ACC112 (cell line): Measurements from ENCODE around the gene NOC3L.
"Not testable (repeated sequence)": the region's sequence is repeated elsewhere in the genome, so short reads cannot be mapped to it uniquely, and the experiment has no call there.

Experiments used
- H2AFZ ChIP-seq: fragments of 200-600 bp; sonication (generic); one replicate; pipeline ENCODE4 v1.6.0; 2017; ENCODE audit warnings: antibody characterized with exemption, low read length; ENCODE audit not compliant: unreplicated experiment
- H3K27ac ChIP-seq: fragments of 200-600 bp; sonication (generic); 2 replicates; pipeline ENCODE4 v1.5.1; 2014; ENCODE audit warnings: low read depth, mild to moderate bottlenecking, antibody characterized with exemption, low read length, moderate library complexity
- H3K27me3 ChIP-seq: fragments of 200-600 bp; sonication (generic); 2 replicates; pipeline ENCODE4 v1.6.1; 2014; ENCODE audit warnings: mild to moderate bottlenecking, antibody characterized with exemption, low read length, moderate library complexity, mixed read lengths; ENCODE audit not compliant: insufficient read depth
- H3K36me3 ChIP-seq: fragments of 200-600 bp; sonication (generic); 2 replicates; pipeline ENCODE4 v1.6.1; 2016; ENCODE audit warnings: mild to moderate bottlenecking, antibody characterized with exemption, low read length, moderate library complexity, mixed read lengths; ENCODE audit not compliant: insufficient read depth
- H3K4me1 ChIP-seq: fragments of 200-600 bp; sonication (generic); one replicate; pipeline ENCODE4 v1.6.1; 2016; ENCODE audit warnings: low read length, mixed read lengths; ENCODE audit not compliant: insufficient read depth, unreplicated experiment, control insufficient read depth
- H3K4me3 ChIP-seq: fragments of 200-600 bp; sonication (generic); 2 replicates; pipeline ENCODE4 v1.5.1; 2014; ENCODE audit warnings: mild to moderate bottlenecking, low read depth, low read length
- H3K79me2 ChIP-seq: fragments of 200-600 bp; sonication (generic); one replicate; pipeline ENCODE4 v1.6.0; 2016; ENCODE audit warnings: low read length; ENCODE audit not compliant: control insufficient read depth, unreplicated experiment, insufficient read depth

Gene NOC3L

DNA sequence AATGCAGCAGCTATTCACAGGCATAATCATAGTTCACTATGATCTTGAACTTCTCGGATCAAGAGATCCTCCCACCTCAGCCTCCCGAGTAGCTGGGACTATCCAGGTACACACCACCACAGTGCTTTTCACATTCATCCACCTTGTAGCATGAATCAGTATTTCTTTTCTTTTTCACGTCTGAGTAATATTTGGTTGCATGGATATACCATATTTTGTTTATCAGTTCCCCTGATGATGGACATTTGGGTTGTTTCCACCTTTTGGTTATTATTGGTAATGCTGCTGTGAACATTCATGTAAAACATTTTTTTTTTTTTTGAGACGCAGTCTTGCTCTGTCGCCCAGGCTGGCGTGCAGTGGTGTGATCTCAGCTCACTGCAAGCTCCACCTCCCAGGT lies 36.0 kb upstream of the NOC3L start:
- H2AFZ ChIP-seq = no peak overlapping the region
- peaks cover 2% of the 10 kb centered on the region for H3K79me2 ChIP-seq
- H3K36me3 ChIP-seq = no peaks in the 10 kb centered on the region
- no peak overlapping the region for H3K4me3 ChIP-seq
- no peaks in the 10 kb centered on the region for H3K27me3 ChIP-seq
- H3K27ac ChIP-seq = no peak overlapping the region
- peaks cover 13% of the 10 kb centered on the region for H3K4me1 ChIP-seq

DNA sequence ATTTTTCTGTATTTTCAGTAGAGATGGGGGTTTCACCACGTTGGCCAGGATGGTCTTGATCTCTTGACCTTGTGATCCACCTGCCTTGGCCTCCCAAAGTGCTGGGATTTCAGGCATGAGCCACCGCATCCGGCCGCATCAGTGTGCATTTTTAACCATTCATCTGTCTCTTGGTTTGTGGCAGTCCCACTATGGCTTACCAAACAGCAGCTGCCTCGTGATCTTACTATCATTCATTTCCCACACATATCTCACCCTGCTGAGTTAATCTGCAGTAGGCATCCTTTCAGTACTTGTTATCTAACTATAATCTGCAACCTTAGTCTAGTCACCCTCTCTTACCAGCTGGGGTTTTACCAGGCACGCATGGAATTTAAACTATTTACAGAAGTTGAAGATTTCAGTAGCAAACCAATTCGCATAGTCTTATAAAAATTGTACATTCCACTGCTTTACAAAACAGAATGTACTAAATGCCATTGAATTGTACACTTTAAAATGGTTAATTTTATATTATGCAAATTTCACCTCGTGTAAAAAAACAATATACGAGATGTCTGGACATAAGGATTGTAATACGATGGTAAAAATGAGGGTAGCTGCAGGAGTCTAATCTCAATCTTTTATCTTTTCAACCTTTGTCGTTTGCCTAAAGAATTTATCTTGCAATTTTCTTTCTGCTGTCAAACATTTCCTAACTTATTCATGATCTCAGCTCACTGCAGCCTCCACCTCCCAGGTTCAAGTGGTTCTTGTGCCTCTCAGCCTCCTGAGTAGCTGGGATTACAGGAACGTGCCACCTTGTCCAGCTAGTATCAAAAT lies 35.0 kb upstream of the NOC3L start:
- H3K4me3 ChIP-seq = 0 out of 2 replicates have a peak overlapping the region, but pooled peaks have one; percentile 9
- H2AFZ ChIP-seq = peak overlapping the region; percentile 1
- H3K4me1 ChIP-seq = peaks cover 13% of the 10 kb centered on the region
- H3K27ac ChIP-seq = no peak overlapping the region
- no peaks in the 10 kb centered on the region for H3K36me3 ChIP-seq
- no peaks in the 10 kb centered on the region for H3K27me3 ChIP-seq
- H3K79me2 ChIP-seq = no peaks in the 10 kb centered on the region

DNA sequence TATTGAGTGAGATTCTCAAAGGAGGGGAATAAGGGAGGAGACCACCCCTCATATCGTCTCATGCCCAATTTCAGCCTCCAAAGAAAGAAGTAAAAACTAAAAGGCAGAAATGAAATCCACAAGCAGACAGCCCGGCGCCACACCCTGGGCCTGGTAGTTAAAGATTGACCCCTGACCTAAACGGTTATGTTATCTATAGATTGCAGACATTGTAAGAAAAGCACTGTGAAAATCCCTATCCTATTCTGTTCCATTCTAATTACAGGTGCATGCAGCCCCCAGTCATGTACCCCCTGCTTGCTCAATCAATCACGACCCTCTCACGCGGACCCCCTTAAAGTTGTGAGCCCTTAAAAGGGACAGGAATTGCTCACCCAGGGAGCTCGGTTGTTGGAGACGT lies 29.4 kb upstream of the NOC3L start:
- H3K27me3 ChIP-seq, H3K27ac ChIP-seq, H3K36me3 ChIP-seq, H3K79me2 ChIP-seq, H2AFZ ChIP-seq, H3K4me3 ChIP-seq, H3K4me1 ChIP-seq: not testable (repeated sequence)

DNA sequence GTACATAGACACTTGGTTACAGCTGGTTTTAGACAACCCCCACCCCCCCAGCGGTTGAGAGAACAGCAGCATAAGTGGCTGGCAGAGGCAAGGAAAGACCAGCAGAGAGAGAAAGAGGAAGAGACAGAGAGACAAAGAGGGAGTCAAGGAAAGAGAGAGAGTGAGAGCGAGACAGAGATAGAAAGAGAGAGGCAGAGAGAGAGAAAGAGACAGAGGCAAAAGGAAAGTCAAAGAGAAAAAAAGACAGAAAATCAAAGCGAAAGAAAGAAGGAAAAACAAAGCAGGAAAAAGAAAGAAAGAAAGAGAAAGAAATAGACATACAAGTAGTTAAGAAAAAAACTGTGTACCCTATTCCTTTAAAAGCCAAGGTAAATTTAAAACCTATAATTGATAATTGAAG lies 23.0 kb upstream of the NOC3L start:
- H2AFZ ChIP-seq = peak overlapping the region; percentile 48
- H3K27me3 ChIP-seq, H3K27ac ChIP-seq, H3K79me2 ChIP-seq, H3K36me3 ChIP-seq, H3K4me1 ChIP-seq, H3K4me3 ChIP-seq: not testable (repeated sequence)

DNA sequence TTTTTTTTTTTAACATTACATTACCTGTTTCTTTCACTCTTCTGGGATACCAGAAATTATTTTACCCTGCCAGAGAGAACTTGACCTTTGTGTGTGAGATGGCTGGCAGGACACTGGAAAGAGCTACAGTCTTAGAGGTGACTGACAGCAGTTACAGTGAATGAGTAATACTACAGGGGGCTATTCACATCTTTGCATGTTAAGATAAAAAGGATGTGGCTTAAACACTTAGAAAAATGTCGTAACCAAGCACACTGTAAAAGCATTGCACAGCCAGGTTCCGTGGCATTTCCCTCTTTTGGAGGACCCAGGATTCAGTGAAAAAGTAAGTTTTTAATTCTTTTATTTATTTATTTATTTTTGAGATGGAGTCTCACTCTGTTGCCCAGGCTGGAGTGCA lies 20.8 kb upstream of the NOC3L start:
- H2AFZ ChIP-seq = no peak overlapping the region

DNA sequence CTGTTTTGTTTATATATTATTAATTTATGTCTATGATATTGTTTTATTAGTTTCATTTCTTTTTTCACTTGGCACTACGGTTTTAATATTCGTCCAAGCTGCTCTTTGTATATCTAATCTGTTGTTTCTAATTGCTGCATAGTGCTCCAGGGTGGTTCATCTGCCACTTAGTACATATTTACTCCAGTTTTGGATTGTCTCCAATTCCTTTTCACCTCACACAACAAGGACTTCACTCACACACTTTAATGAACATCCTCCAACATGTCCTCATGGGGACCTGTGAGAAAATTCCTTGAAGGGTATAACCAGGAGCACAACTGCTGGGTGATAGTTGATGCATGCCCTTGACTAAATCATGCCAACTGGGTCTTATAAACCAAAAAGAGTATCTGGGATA lies 14.1 kb upstream of the NOC3L start:
- no peaks in the 10 kb centered on the region for H3K36me3 ChIP-seq
- no peak overlapping the region for H3K27ac ChIP-seq
- no peak overlapping the region for H2AFZ ChIP-seq
- no peak overlapping the region for H3K4me3 ChIP-seq
- H3K79me2 ChIP-seq = no peaks in the 10 kb centered on the region
- H3K27me3 ChIP-seq = no peaks in the 10 kb centered on the region
- H3K4me1 ChIP-seq = peaks cover 7% of the 10 kb centered on the region

More for the DNA sequence above, 20.8 kb upstream of the NOC3L start:
- Histone ChIP-seq H3K4me1 (peaks cover 7% of the 10 kb centered on the region), H3K36me3 (no peaks in the 10 kb centered on the region), H3K27me3 (no peaks in the 10 kb centered on the region), H3K79me2 (no peaks in the 10 kb centered on the region), H3K4me3 (no peak overlapping the region), H3K27ac (no peak overlapping the region)

DNA sequence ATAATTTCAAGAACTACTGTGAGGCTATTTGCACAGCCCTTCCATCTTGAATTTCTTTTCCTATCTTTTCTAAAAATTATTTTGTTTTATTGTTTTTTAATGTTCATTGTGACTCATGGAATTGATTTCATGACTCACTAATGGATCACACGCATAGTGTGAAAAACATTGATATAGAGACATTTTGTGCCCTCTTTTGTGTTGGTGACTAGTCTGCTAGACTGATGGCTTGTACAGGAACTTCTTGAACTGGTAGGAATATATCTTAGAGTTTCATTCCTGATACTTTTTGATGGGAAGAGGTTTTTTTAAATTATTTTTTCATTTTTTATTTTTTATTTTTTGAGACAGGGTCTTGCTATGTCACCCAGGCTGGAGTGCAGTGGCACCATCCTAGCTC lies 12.6 kb upstream of the NOC3L start:
- Histone ChIP-seq H3K27me3 (no peaks in the 10 kb centered on the region), H3K79me2 (no peaks in the 10 kb centered on the region), H3K27ac (no peak overlapping the region), H3K36me3 (no peaks in the 10 kb centered on the region), H2AFZ (no peak overlapping the region), H3K4me1 (peaks cover 3% of the 10 kb centered on the region), H3K4me3 (no peak overlapping the region)

DNA sequence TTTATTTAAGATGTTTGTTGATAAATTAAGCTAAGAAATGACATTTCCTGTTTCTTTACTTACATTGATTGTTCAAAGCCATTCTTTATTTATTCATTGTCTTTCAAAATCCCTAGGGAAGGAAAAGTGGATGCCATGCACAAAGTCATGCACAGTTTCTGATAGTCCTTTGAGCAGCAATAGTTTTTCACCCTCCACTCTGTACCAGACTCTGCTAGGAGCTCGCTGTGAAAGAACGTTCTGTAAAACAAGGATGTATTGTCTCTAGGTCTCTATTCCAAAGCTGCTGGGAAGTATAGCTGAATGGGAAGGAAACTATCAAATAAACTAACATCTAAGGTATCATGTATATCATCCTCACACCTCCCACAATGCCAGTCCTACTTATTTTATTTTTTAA lies 7.8 kb upstream of the NOC3L start:
- H3K36me3 ChIP-seq = no peaks in the 10 kb centered on the region
- H3K27ac ChIP-seq = no peak overlapping the region
- H3K27me3 ChIP-seq = no peaks in the 10 kb centered on the region
- H3K79me2 ChIP-seq = no peaks in the 10 kb centered on the region
- H2AFZ ChIP-seq = no peak overlapping the region
- no peaks in the 10 kb centered on the region for H3K4me1 ChIP-seq
- no peak overlapping the region for H3K4me3 ChIP-seq

DNA sequence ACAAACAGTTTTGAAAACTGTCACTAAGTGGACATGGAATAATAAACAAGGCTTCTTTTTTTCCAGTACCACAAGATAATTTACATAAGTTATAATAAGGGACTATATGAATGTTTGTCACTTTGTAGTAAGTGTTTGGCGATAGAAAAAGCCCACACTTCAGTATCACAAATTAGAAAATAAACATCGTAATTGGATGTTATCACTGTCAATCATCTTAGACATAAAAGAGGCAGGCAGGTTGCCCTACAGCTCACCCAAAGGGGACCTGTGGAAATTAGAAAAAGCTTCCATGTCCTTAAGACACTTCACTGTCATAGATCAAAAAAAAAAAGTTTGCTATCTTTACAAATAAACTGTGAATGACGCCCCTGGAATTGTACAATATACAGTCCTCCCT lies 3.6 kb upstream of the NOC3L start:
- H3K4me3 ChIP-seq = no peak overlapping the region
- H3K36me3 ChIP-seq = no peaks in the 10 kb centered on the region
- no peak overlapping the region for H3K27ac ChIP-seq
- no peak overlapping the region for H2AFZ ChIP-seq
- H3K27me3 ChIP-seq = no peaks in the 10 kb centered on the region
- H3K79me2 ChIP-seq = peaks cover 10% of the 10 kb centered on the region
- H3K4me1 ChIP-seq = peaks cover 2% of the 10 kb centered on the region

DNA sequence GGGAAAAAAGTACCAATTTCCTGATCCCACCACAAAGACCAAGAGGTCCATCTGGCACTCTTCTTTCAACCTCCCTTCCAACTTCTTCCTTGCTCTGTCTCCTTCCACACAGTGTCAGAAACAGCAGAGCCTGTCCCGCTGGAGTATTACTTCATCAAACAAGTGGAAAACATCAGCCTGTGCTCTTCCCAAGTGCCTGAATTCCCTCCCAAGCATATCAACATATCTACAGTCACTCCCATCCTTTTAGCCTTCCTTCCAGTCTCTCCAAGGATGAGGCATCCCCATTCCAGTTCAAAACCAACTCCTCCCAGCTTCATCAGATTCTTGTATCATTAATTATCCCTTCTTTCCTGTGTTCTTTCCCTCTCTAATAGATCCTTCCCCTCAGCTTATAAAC lies 1.7 kb upstream of the NOC3L start:
- Histone ChIP-seq H3K36me3 (no peaks in the 10 kb centered on the region), H3K27ac (no peak overlapping the region), H3K27me3 (no peaks in the 10 kb centered on the region), H3K79me2 (peaks cover 24% of the 10 kb centered on the region), H3K4me1 (peaks cover 4% of the 10 kb centered on the region), H3K4me3 (no peak overlapping the region), H2AFZ (no peak overlapping the region)

DNA sequence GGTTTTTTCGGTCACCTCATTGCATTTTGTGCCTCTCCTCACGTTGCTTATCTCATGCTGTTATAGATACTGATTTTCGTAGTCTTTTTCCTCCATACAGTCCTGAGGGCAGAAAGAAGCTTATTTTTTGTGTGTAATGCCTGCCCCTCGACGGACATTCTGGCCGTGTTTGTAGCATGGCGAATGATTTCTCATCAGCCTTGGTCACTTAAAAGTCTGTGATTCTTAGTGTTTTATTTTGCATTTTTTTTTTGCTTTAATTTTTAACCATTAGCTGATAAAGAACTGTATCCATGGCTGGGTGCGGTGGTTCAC lies 469 bp upstream of the NOC3L start:
- Histone ChIP-seq H2AFZ (peak overlapping the region; percentile 85), H3K27ac (peak overlapping the region; percentile 22; the same call in 1 of the 2 replicates), H3K79me2 (peaks cover 32% of the 10 kb centered on the region), H3K36me3 (no peaks in the 10 kb centered on the region), H3K4me1 (peaks cover 4% of the 10 kb centered on the region), H3K27me3 (no peaks in the 10 kb centered on the region), H3K4me3 (peak overlapping the region; percentile 78)
